T1000 (cell line): Measurements from ENCODE around the gene CNIH3.

Experiments used
- DNase-seq: peaks from one replicate; lab custom pipeline; 2025; ENCODE audit warnings: mixed read lengths; lab: John Stamatoyannopoulos, UW

Gene CNIH3

GRCh38 chr1:224616756-224617409, 766 bp downstream of the CNIH3 start:
- no peak for DNase-seq

DNA sequence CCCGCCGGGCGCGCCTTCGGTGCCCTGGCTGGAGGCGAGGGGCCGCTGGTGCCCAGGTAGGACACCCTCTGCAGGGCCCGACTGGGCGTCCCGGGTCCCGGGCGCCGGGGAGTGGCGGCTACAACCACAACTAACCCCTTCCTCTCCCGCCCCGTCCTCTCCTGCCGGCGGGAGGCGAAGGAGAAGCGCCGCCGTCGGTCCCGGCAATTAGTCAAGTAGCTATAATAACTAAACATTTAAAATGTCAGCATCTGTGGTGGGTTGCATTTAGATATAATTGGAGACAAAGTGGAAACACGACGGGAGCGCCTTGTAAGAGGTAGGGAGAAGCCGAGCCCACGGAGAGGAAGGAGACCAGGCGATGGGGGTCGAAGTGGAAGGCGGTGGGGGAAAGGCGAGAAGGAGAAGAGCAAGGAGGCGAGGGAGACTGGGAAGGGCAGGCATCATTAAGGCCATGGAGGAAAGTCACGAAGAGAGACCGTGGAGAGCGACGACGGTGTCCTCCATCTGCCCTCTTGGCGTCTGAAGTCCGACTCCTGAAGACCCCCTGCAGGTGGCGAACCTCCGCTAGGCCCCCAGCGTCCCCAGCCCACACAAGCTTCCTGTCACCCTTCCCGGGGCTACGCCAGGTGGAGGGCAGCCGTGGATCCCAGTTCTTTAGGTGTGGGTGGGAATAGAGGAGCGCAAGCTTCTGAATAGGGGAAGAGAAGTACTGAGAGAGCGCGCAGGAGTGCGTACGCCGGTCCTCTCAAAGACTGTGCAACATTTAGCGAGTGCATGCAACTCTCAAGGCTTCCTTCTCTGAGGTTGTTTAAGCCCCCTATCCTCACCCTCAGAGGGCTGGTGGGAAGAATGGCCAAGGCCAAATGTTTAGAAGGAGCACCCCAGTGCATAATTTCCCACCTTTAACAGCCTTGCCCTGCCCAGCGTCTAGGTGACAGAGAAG, 1.6 kb downstream of the CNIH3 start:
- DNase-seq = no peak

- DNase-seq = no peak
Measured at GRCh38 chr1:224619209-224619608, 3.1 kb downstream of the CNIH3 start.

GRCh38 chr1:224620105-224620504, 4.0 kb downstream of the CNIH3 start:
- no peak for DNase-seq

DNA sequence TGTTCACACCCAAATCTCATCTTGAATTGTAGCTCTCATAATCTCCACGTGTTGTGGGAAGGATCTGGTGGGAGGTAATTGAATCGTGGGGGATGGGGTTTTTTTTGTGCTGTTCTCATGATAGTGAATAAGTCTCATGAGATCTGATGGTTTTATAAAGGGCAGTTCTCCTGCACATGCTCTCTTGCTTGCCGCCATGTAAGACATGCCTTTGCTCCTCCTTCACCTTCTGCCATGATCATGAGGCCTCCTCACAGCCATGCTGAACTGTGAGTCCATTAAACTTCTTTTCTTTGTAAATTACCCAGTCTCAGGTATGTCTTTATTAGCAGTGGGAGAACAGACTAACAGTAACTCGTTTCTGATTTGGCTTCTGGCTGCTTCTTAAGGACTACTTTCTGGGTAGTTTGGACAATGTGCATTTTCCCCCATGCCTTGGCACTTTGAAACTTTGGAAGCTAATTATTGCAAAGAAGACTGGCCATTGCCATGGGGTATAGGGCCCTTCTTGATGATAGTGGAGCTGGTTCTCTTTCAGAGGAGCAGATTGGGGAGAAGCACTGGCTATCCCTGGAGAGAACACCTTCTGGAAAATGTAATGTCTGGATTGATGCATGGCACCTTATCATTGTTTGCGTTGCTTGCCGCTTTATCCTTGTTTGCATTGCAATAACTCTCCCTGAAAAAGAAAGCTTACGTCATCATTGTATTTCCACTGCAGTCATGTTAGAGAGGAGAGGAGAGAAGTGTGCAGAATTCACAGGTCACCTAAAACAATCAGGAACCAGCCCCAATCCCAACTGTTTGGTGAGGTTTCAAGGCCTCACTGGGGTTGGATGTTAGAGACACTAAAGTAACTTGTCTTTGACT, 5.9 kb downstream of the CNIH3 start:
- DNase-seq = no peak

GRCh38 chr1:224622831-224623230, 6.7 kb downstream of the CNIH3 start:
- DNase-seq = no peak

DNA sequence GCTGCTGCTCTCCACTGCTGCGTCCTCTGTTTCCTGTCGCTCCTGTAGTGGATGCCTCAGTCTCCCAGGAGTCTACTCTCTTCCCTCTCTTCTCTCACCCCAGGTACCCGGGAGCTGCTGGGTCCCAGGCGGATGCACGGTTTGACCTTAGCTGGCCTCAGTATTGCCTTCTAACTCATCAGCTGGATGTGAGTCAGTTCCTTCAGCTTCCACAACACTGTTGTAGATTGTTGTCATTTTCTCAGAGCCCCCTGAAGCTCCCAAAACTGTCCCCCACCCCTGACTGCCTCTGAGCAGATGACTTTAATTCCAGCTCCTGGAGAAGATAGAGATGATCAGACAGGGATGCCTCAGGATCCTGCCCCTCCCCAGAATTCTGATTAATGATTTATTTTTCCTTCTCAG, 7.2 kb downstream of the CNIH3 start:
- DNase-seq = no peak

DNA sequence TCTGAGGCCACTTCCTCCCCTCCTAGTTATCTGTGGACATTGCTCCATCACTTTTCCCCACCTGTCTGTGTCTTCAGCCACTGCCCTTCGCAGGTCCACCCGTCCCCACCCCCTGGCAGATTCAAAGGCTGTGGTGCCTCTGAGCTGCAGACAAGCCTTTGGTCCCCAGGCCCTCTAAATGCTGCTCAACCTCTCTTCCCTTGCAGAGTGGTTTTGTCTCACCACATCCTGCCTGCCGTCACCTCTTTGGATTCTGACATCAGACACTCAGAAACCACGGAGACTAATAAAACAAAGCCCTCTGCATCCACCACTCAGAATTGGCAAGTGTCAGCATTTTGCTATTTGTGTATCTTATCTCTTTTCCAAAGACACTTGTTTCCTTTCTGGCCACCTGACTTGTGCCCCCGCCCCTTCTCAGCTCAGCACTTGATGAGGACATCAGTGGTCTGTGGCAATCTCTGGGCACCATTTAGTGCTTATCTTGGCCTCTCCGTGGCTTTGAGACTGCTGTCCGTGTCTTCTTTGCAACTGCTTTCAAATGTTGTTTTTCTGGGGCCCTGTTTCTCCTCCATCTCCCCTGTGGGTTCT, 7.7 kb downstream of the CNIH3 start:
- peak; percentile 76 for DNase-seq

DNA sequence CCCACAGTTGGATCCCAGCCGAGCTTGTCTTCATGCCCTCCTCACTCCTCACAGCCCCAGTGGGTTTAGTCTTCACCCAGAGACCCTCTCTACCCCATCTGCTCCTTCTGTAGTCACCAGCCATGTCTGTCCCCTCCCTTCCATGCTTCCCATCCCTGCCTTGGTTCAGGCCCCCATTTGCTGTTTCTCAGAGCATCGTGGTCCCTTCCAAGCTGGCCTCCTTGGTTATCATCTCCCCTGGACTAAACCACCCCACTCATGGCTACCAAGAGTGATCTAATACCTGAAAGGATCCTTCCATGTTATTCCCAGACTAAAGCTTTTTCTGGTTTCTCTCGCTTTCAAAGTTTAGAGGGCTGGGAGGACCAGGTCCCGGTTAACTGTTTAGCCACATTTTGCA, 8.3 kb downstream of the CNIH3 start:
- DNase-seq = no peak

GRCh38 chr1:224626042-224626441, 9.9 kb downstream of the CNIH3 start:
- no peak for DNase-seq

- no peak for DNase-seq
Measured at GRCh38 chr1:224629965-224630364, 13.8 kb downstream of the CNIH3 start.

GRCh38 chr1:224631462-224632115, 15.5 kb downstream of the CNIH3 start:
- no peak for DNase-seq

DNA sequence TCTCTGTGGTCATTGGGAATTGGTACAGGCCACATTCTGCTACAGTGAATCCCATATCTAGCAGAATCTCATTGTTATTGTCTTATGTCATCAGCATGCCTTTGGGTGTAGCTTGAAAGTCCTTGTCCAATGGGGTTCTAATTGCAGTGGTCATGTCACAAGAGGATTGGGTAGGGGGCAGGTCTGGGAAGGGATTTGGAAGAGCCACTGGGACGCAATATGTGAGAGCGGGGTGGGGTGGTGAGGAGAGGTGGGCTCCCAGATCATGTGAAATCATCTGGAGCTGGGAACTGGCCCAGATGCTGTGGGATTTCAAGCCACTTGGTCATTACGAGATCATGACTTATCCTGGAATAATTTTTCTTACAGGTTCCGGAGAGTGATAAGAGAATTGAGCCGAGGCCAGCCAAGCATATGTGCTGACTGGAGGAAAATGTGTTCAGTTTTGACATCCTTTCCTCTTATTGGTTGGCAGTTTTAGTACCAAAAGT, 16.3 kb downstream of the CNIH3 start:
- peak; percentile 18 for DNase-seq

DNA sequence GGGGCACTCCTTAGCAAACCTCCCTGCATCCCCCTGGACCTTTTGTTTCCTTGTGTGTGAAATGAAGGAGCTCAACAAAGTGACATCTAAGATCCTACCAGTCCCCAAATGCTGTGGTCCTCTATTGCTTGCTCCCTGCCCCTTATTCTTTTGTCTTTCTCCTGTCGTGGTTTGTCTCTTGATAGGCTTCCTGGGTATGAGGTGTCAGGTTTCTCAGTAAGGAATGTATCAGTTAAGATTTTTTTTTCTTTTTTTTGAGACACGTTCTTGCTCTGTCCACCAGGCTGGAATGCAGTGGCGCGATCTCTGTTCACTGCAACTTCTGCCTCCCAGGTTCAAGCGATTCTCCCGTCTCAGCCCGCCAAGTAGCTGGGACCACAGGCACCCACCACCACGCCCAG, 16.8 kb downstream of the CNIH3 start:
- DNase-seq = no peak

- peak; percentile 57 for DNase-seq
Measured at GRCh38 chr1:224635356-224635755, 19.2 kb downstream of the CNIH3 start.

GRCh38 chr1:224637515-224637914, 21.4 kb downstream of the CNIH3 start:
- DNase-seq = peak; percentile 64

DNA sequence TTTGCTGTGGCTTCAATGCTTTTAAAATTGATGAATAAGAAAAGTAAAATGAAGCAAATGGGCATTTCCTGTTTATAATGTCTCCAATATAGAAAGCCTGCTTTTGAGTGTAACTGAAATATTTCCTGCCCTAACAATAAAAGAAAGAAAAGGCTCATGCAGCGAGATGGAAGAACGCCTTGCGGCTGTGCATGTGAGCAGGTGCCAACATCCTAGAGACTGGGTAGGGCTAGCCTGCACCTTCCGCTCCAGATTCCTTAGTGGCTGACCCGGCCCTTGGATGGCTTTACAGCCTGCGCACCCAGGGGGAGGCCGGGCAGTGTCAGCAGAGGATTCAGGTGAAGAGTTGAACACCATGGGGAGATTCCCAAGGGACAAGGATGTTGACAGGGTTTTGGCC, 21.8 kb downstream of the CNIH3 start:
- DNase-seq = no peak

- DNase-seq = no peak
Measured at GRCh38 chr1:224639426-224639975, 23.4 kb downstream of the CNIH3 start.

- no peak for DNase-seq
Measured at GRCh38 chr1:224640018-224640417, 23.9 kb downstream of the CNIH3 start.

DNA sequence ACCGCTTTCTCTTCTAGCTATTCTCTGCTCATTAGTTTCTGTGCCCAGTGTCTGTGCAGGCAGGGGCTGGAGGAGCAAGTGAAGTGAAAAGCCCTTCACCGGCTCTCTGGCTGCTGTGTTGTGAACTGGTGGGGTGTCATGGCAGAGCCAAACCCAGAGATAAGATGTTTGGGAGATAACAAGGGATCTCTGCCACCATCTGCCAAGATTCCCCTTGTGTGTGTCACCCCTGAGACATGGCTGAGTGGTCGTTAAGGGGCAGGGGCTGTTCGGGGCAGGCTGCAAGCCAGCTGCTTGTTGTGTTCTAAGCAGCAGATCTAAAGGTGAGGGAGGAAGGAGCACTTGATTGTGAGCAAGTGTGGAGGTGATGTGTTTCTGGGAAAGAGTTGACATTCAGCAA, 24.5 kb downstream of the CNIH3 start:
- DNase-seq = no peak

DNA sequence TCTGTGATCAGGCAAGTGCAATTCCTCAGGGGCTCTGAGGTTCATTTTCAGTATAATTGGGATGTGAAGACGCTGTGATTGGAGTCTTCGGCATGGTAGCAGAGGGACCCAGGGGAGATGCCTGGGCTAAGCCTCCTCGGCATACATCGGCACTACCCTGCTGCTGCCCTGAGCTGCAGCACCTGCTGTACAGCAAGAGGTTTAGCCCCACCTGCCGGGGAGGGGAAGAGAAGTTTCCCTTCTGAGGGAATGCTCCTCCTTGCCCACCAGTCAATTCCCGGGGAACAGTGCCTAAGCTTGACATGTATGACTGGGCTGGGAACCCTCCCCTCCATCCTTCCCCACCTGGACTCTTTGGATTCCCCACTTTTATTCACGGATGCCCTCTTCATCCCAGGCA, 24.9 kb downstream of the CNIH3 start:
- DNase-seq = no peak
